Measurements from ENCODE around the gene TNS1.

- TF ChIP-seq ATF3 (CRISPR knock-in tag; conservative IDR thresholded peaks at IDR 0.05) = no peak
- TF ChIP-seq ZNF423 (CRISPR knock-in tag; IDR thresholded peaks at IDR 0.05) = no peak
- no peak for TF ChIP-seq CREB1 (CRISPR knock-in tag; IDR thresholded peaks at IDR 0.05)
- TF ChIP-seq, protein P1, sequence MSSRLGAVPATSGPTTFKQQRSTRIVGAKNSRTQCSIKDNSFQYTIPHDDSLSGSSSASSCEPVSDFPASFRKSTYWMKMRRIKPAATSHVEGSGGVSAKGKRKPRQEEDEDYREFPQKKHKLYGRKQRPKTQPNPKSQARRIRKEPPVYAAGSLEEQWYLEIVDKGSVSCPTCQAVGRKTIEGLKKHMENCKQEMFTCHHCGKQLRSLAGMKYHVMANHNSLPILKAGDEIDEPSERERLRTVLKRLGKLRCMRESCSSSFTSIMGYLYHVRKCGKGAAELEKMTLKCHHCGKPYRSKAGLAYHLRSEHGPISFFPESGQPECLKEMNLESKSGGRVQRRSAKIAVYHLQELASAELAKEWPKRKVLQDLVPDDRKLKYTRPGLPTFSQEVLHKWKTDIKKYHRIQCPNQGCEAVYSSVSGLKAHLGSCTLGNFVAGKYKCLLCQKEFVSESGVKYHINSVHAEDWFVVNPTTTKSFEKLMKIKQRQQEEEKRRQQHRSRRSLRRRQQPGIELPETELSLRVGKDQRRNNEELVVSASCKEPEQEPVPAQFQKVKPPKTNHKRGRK (CRISPR knock-in tag; IDR thresholded peaks at IDR 0.05; ENCODE audit: borderline replicate concordance) = no peak
- TF ChIP-seq, protein P2, sequence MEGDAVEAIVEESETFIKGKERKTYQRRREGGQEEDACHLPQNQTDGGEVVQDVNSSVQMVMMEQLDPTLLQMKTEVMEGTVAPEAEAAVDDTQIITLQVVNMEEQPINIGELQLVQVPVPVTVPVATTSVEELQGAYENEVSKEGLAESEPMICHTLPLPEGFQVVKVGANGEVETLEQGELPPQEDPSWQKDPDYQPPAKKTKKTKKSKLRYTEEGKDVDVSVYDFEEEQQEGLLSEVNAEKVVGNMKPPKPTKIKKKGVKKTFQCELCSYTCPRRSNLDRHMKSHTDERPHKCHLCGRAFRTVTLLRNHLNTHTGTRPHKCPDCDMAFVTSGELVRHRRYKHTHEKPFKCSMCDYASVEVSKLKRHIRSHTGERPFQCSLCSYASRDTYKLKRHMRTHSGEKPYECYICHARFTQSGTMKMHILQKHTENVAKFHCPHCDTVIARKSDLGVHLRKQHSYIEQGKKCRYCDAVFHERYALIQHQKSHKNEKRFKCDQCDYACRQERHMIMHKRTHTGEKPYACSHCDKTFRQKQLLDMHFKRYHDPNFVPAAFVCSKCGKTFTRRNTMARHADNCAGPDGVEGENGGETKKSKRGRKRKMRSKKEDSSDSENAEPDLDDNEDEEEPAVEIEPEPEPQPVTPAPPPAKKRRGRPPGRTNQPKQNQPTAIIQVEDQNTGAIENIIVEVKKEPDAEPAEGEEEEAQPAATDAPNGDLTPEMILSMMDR (IDR thresholded peaks at IDR 0.05) = no peak
- TF ChIP-seq, protein P3, sequence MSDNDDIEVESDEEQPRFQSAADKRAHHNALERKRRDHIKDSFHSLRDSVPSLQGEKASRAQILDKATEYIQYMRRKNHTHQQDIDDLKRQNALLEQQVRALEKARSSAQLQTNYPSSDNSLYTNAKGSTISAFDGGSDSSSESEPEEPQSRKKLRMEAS (CRISPR knock-in tag; IDR thresholded peaks at IDR 0.05) = no peak
- no peak for TF ChIP-seq TCF7 (CRISPR knock-in tag; IDR thresholded peaks at IDR 0.05; ENCODE audit: low read depth)
- no peak for TF ChIP-seq IRF1 (CRISPR knock-in tag; IDR thresholded peaks at IDR 0.05)
- TF ChIP-seq ZNF232 (CRISPR knock-in tag; IDR thresholded peaks at IDR 0.05) = no peak
- TF ChIP-seq ZNF138 (CRISPR knock-in tag; conservative IDR thresholded peaks at IDR 0.05) = no peak
- no peak for TF ChIP-seq PRRX2 (CRISPR knock-in tag; IDR thresholded peaks at IDR 0.05)
- no peak for TF ChIP-seq TEAD4 (CRISPR knock-in tag; IDR thresholded peaks at IDR 0.05)
Observed at GRCh38 chr2:217861334-217861877, 141.4 kb downstream of the TNS1 start.

Data from WTC11 (cell line).